ENCODE results near the gene ACBD7.

Gene ACBD7

GRCh38 chr10:15075421-15075820 is 13.2 kb downstream of the ACBD7 start:
- in situ Hi-C loops (cut with HindIII; ENCODE audit: low sequenced_read_pairs) = no loop called here
- H3K4me3 ChIP-seq (ENCODE audit: low read depth, low read length) = no peak overlapping the region
- TF ChIP-seq CTCF (IDR thresholded peaks at IDR 0.05; ENCODE audit: low read depth, low read length) = no peak
- no peak for DNase-seq (ENCODE audit: low read depth, low spot score)

- no peak for TF ChIP-seq CTCF (IDR thresholded peaks at IDR 0.05; ENCODE audit: low read depth, low read length)
- in situ Hi-C loops (cut with HindIII; ENCODE audit: low sequenced_read_pairs) = no loop called here
- DNase-seq (ENCODE audit: low read depth, low spot score) = no peak
- H3K4me3 ChIP-seq (ENCODE audit: low read depth, low read length) = no peak overlapping the region
Observed at GRCh38 chr10:15072358-15072757, 16.2 kb downstream of the ACBD7 start.

- TF ChIP-seq CTCF (IDR thresholded peaks at IDR 0.05; ENCODE audit: low read depth, low read length) = no peak
- DNase-seq (ENCODE audit: low read depth, low spot score) = no peak
- in situ Hi-C loops (cut with HindIII; ENCODE audit: low sequenced_read_pairs) = no loop called here
- no peak overlapping the region for H3K4me3 ChIP-seq (ENCODE audit: low read depth, low read length)
Observed at GRCh38 chr10:15069230-15069629, 19.3 kb downstream of the ACBD7 start.

- no peak overlapping the region for H3K4me3 ChIP-seq (ENCODE audit: low read depth, low read length)
- peak; percentile 61 for DNase-seq (ENCODE audit: low read depth, low spot score)
- in situ Hi-C loops (cut with HindIII; ENCODE audit: low sequenced_read_pairs) = no loop called here
- no peak for TF ChIP-seq CTCF (IDR thresholded peaks at IDR 0.05; ENCODE audit: low read depth, low read length)
Observed at GRCh38 chr10:15068802-15069201, 19.8 kb downstream of the ACBD7 start.

GRCh38 chr10:15067154-15067553 is 21.4 kb downstream of the ACBD7 start:
- no peak for DNase-seq (ENCODE audit: low read depth, low spot score)
- TF ChIP-seq CTCF (IDR thresholded peaks at IDR 0.05; ENCODE audit: low read depth, low read length) = no peak
- H3K4me3 ChIP-seq (ENCODE audit: low read depth, low read length) = no peak overlapping the region
- in situ Hi-C loops (cut with HindIII; ENCODE audit: low sequenced_read_pairs) = no loop called here

GRCh38 chr10:15060638-15061037 is 27.9 kb downstream of the ACBD7 start:
- no peak for DNase-seq (ENCODE audit: low read depth, low spot score)
- no peak overlapping the region for H3K4me3 ChIP-seq (ENCODE audit: low read depth, low read length)
- TF ChIP-seq CTCF (IDR thresholded peaks at IDR 0.05; ENCODE audit: low read depth, low read length) = no peak
- in situ Hi-C loops (cut with HindIII; ENCODE audit: low sequenced_read_pairs) = no loop called here

- no peak for DNase-seq (ENCODE audit: low read depth, low spot score)
- H3K4me3 ChIP-seq (ENCODE audit: low read depth, low read length) = no peak overlapping the region
- TF ChIP-seq CTCF (IDR thresholded peaks at IDR 0.05; ENCODE audit: low read depth, low read length) = no peak
- in situ Hi-C loops (cut with HindIII; ENCODE audit: low sequenced_read_pairs) = no loop called here
Observed at GRCh38 chr10:15059914-15060313, 28.7 kb downstream of the ACBD7 start.
